Neural cell (in vitro differentiated cells): ENCODE measurements around the gene UQCRQ.

ENCODE experiments used
- EZH2 ChIP-seq: fragments of 200-600, 300-800 bp; shearing (Covaris generic), sonication (generic); IDR thresholded peaks from 2 replicates; pipeline ENCODE4 v1.6.1; 2014; ENCODE audit warnings: antibody characterized with exemption, low read length, borderline replicate concordance, mild to moderate bottlenecking; ENCODE audit not compliant: insufficient read depth, poor library complexity, severe bottlenecking
- POLR2AphosphoS5 ChIP-seq: IDR thresholded peaks from 2 replicates; pipeline ENCODE4 v1.6.1; 2012
- RAD21 ChIP-seq: fragments of 450-650 bp; conservative IDR thresholded peaks from 2 replicates; pipeline ENCODE4 v1.6.1; 2014; ENCODE audit warnings: antibody characterized with exemption, mild to moderate bottlenecking, moderate library complexity
- TAF1 ChIP-seq: IDR thresholded peaks from 2 replicates; pipeline ENCODE4 v1.6.1; 2012; ENCODE audit warnings: low read depth
- TF ChIP-seq, protein P1 (sequence below): fragments of 450-650 bp; IDR thresholded peaks from 2 replicates; pipeline ENCODE4 v1.5.1; 2014; ENCODE audit warnings: antibody characterized with exemption, mild to moderate bottlenecking, moderate library complexity; ENCODE audit not compliant: poor library complexity, severe bottlenecking
- TF ChIP-seq, protein P2 (sequence below): IDR thresholded peaks from 2 replicates; pipeline ENCODE4 v1.6.1; 2012; ENCODE audit warnings: borderline replicate concordance

- TF ChIP-seq, protein P1, sequence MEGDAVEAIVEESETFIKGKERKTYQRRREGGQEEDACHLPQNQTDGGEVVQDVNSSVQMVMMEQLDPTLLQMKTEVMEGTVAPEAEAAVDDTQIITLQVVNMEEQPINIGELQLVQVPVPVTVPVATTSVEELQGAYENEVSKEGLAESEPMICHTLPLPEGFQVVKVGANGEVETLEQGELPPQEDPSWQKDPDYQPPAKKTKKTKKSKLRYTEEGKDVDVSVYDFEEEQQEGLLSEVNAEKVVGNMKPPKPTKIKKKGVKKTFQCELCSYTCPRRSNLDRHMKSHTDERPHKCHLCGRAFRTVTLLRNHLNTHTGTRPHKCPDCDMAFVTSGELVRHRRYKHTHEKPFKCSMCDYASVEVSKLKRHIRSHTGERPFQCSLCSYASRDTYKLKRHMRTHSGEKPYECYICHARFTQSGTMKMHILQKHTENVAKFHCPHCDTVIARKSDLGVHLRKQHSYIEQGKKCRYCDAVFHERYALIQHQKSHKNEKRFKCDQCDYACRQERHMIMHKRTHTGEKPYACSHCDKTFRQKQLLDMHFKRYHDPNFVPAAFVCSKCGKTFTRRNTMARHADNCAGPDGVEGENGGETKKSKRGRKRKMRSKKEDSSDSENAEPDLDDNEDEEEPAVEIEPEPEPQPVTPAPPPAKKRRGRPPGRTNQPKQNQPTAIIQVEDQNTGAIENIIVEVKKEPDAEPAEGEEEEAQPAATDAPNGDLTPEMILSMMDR = peak; percentile 67
- TF ChIP-seq POLR2AphosphoS5 = no peak
- TF ChIP-seq RAD21 = peak; percentile 64
- no peak for TF ChIP-seq EZH2
- TF ChIP-seq, protein P2, sequence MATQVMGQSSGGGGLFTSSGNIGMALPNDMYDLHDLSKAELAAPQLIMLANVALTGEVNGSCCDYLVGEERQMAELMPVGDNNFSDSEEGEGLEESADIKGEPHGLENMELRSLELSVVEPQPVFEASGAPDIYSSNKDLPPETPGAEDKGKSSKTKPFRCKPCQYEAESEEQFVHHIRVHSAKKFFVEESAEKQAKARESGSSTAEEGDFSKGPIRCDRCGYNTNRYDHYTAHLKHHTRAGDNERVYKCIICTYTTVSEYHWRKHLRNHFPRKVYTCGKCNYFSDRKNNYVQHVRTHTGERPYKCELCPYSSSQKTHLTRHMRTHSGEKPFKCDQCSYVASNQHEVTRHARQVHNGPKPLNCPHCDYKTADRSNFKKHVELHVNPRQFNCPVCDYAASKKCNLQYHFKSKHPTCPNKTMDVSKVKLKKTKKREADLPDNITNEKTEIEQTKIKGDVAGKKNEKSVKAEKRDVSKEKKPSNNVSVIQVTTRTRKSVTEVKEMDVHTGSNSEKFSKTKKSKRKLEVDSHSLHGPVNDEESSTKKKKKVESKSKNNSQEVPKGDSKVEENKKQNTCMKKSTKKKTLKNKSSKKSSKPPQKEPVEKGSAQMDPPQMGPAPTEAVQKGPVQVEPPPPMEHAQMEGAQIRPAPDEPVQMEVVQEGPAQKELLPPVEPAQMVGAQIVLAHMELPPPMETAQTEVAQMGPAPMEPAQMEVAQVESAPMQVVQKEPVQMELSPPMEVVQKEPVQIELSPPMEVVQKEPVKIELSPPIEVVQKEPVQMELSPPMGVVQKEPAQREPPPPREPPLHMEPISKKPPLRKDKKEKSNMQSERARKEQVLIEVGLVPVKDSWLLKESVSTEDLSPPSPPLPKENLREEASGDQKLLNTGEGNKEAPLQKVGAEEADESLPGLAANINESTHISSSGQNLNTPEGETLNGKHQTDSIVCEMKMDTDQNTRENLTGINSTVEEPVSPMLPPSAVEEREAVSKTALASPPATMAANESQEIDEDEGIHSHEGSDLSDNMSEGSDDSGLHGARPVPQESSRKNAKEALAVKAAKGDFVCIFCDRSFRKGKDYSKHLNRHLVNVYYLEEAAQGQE = no peak
- no peak for TF ChIP-seq TAF1
Measured at GRCh38 chr5:132820162-132820754, 46.2 kb upstream of the UQCRQ start.
